ENCODE data around the gene NBR1. TPM values are rescaled to one million over a fixed set of nuclear protein-coding genes. Genes with fewer than 3 reads are reported as not detected.

Gene NBR1
- total RNA-seq, 2 donors from 2014 or later: 120 to 156 TPM

DNA sequence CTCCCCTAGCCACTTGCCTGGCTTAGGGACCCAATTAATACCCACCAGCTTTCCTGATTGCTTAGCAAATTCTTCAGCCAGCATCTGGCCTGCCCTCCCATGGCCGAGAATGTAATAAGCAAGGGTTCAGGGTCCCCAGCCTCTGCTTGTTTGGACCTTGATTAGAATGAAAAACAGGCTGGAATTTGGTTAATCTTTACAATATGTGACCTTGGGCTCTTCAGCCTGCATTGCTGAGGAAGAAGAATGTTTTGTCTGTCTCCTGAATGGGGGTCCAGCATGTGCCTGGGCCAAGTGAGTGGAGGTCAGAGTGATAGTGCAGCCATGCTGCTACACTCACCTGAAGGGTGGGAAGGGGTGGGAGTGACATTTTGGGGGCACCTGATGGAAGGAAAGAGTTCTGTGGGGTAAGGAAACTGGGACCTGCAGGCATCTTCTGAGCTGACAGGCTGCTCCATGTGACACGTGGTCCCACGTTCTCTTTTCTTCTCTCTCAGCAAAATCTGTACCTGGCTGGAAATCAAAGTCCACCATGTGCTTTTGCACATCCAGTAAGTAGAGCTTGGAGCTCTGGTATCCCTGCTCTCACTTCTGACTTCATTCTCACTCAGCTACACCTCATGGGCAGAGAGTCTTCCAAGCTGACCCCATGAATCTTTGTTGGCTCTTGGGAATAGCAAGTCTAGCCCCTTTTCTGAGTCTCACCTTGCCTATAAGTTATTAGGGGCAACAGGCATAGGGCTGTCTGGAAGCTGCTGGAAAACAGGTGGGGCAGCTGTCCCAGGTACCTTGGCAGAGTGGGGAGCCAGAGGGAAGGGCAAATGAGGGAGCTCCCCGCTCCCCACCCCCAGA is 46.0 kb downstream of the NBR1 start:
- no peaks in the 10 kb centered on the region for H3K9me3 ChIP-seq
- H3K27ac ChIP-seq: no peak overlapping the region
- intact Hi-C loops (cut with DNase I): loop anchor here (10.0 kb wide), 1 partner anchor 268 kb away; the partner anchor contains the start of gene DHX8
- H3K36me3 ChIP-seq: peaks cover 0 to 5% of the 10 kb centered on the region in 2 donors
- no peaks in the 10 kb centered on the region for H3K27me3 ChIP-seq (replicated peaks; ENCODE audit: insufficient read depth)
- peaks cover 5% of the 10 kb centered on the region for H3K4me1 ChIP-seq (replicated peaks)
- DNase-seq (ENCODE audit: low spot score): no peak
- TF ChIP-seq POLR2A (IDR thresholded peaks at IDR 0.05) (no peak), POLR2AphosphoS5 (IDR thresholded peaks at IDR 0.05) (no peak), CTCF (IDR thresholded peaks at IDR 0.05) (no peak)
- H3K4me3 ChIP-seq: no peak overlapping the region
- 86% methylated on average over 4 of the region's 4 CpGs for WGBS

DNA sequence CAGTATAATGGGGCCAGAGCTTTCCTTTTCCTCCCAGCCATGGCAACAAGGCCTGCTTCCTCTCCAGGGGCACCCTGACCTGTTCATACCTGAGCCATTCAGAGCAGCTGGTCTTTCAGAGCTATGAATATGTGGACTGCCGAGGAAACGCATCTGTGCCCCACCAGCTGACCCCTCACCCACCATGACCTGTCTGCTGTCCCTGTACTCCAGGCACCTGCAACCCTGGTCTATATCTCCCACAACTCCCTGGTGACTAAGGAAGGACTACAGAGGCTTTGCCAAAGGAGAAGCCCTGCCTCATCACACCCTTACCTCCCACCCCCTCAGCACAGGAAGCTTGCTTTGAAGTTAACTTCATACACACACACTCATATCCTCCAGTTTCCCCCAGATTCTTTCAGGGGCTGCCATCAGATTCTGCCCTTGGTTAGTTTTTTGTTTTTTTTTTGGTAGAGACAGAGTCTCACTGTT is 46.6 kb downstream of the NBR1 start:
- TF ChIP-seq POLR2A (IDR thresholded peaks at IDR 0.05) (no peak), CTCF (IDR thresholded peaks at IDR 0.05) (no peak), POLR2AphosphoS5 (IDR thresholded peaks at IDR 0.05) (no peak)
- intact Hi-C loops (cut with DNase I): loop anchor here (10.0 kb wide), 1 partner anchor 267 kb away; the partner anchor contains the start of gene DHX8
- no peaks in the 10 kb centered on the region for H3K27me3 ChIP-seq (replicated peaks; ENCODE audit: insufficient read depth)
- H3K27ac ChIP-seq: no peak overlapping the region
- 96% methylated on average over 2 of the region's 2 CpGs for WGBS
- peaks cover 0 to 5% of the 10 kb centered on the region in 2 donors for H3K36me3 ChIP-seq
- H3K9me3 ChIP-seq: no peaks in the 10 kb centered on the region
- peaks cover 4% of the 10 kb centered on the region for H3K4me1 ChIP-seq (replicated peaks)
- DNase-seq (ENCODE audit: low spot score): no peak
- no peak overlapping the region for H3K4me3 ChIP-seq

DNA sequence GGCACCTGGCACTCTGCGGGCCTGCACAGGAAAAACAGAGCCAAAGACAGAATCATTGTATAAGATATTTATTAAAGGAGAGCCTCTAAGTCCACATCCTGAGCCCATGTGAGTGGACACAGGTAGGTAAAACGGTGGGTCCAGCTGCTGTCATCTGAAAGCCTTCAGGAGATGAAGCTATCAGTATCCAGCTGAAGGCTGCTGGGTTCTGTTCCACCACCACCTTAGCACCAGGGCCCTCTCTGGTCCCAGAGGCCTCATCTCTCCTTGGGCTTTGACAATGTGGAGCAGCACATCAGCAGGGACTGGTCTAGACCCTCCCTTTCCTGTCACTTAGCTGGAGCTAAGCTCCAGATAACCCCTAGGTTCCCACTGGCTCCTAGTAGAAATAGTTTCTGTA is 48.0 kb downstream of the NBR1 start:
- H3K4me1 ChIP-seq (replicated peaks): no peaks in the 10 kb centered on the region
- TF ChIP-seq CTCF (IDR thresholded peaks at IDR 0.05): no peak
- TF ChIP-seq POLR2AphosphoS5 (IDR thresholded peaks at IDR 0.05): no peak
- TF ChIP-seq POLR2A (IDR thresholded peaks at IDR 0.05): no peak
- H3K27ac ChIP-seq: no peak overlapping the region
- H3K27me3 ChIP-seq (replicated peaks; ENCODE audit: insufficient read depth): no peaks in the 10 kb centered on the region
- peaks cover 0 to 5% of the 10 kb centered on the region in 2 donors for H3K36me3 ChIP-seq
- WGBS: 58% methylated on average over 2 of the region's 2 CpGs
- H3K9me3 ChIP-seq: no peaks in the 10 kb centered on the region
- no peak overlapping the region for H3K4me3 ChIP-seq
- intact Hi-C loops (cut with DNase I): loop anchor here (10.0 kb wide), 1 partner anchor 266 kb away; the partner anchor contains the start of gene DHX8
- no peak for DNase-seq (ENCODE audit: low spot score)

DNA sequence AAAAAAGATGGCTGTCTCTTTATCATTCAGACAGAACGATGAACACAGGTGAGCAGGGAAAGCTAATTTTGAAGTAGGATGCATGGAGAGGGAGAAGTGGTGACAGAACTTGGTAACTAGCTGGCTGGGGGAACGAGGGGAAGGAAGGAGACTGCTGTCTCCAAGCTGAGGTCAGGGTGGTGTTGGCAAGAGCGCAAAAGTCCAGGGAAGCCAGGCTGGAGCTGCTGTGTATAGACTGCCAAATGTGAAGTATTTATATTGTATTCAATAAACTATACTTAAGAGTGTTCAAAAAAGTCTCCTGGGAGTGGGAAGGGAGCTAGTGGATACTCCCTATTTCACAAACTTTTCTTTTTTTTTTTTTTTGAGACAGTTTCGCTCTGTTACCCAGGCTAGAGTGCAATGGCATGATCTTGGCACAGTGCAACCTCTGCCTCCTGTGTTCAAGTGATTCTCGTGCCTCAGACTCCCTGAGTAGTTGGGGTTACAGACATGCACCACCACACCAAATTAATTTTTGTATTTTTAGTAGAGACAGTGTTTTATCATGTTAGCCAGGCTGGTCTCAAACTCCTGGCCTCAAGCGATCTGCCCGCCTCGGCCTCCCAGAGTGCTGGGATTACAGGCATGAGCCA is 48.8 kb downstream of the NBR1 start:
- Histone ChIP-seq H3K36me3 (peaks cover 0 to 5% of the 10 kb centered on the region in 2 donors), H3K27me3 (replicated peaks; ENCODE audit: insufficient read depth) (no peaks in the 10 kb centered on the region), H3K27ac (no peak overlapping the region), H3K4me3 (no peak overlapping the region), H3K4me1 (replicated peaks) (no peaks in the 10 kb centered on the region), H3K9me3 (no peaks in the 10 kb centered on the region)
- DNase-seq (ENCODE audit: low spot score): no peak
- WGBS: 81% methylated on average over 8 of the region's 8 CpGs
- TF ChIP-seq POLR2AphosphoS5 (IDR thresholded peaks at IDR 0.05) (no peak), POLR2A (IDR thresholded peaks at IDR 0.05) (no peak), CTCF (IDR thresholded peaks at IDR 0.05) (no peak)
- intact Hi-C loops (cut with DNase I): loop anchor here (10.0 kb wide), 1 partner anchor 265 kb away; the partner anchor contains the start of gene DHX8
